T1000 (cell line): ENCODE data around the gene NXPH1.
A peak's percentile ranks its signal among the peaks of the same experiment; 100 is the strongest.

Source experiments
- DNase-seq: peaks from one replicate; lab custom pipeline; 2025; ENCODE audit warnings: mixed read lengths; lab: John Stamatoyannopoulos, UW

Gene NXPH1

DNA sequence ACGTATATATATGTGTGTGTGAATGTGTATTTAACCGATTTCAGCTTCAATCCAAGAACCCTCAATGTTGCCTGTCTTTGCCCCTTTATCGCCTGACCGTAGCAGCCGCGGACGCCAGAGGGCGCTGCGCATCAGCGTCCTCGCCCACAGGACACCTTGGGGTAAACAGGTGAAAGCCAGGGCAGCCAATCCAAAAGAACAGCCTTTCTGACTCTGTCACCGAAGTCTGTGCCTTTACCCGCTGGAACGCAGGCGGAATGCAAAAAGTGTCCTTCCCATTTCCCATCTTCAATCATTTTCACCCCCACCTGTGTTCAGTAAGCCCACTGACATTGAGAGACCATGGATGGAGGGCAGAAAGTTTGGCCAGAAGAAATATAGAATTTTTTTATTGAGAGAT is 3.6 kb downstream of the NXPH1 start:
- DNase-seq: no peak

DNA sequence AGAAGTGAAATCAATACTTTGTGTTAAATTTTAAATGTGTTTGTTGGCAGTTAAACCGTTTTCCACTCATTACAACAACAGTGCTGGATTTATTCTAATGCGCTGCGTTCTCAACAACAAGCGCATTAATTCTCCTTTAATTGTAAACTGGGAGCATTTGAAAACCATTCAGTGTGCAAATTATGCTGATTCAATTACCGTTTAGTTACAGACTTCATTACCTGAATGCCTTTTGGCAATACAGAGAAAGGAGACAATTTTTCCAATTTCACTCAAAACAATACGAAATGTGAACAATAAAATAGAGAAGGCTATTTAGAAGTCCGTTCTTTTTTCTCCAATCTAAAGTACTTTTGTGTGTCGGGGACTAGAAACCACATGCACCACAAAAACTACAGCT is 4.2 kb downstream of the NXPH1 start:
- DNase-seq: no peak

DNA sequence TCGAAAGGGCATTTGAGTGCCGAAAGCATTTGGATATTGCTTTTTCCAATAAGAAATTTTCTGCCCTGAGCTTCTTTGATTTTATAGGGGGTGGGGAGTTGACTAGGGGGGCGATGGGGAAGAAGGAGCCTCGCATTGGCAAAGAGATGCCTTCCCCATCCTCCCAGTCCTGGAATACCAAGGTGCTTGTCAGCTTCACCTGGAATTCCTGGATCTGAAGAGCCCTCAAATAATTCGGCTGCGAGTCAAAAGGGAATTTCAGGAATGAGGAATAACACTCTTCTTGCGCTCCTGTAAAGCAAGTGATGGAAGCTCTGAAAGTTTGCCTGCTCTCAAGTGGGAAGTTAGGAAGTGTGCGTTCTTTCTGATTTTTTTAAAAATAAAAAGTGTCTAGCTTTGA is 7.3 kb downstream of the NXPH1 start:
- no peak for DNase-seq

DNA sequence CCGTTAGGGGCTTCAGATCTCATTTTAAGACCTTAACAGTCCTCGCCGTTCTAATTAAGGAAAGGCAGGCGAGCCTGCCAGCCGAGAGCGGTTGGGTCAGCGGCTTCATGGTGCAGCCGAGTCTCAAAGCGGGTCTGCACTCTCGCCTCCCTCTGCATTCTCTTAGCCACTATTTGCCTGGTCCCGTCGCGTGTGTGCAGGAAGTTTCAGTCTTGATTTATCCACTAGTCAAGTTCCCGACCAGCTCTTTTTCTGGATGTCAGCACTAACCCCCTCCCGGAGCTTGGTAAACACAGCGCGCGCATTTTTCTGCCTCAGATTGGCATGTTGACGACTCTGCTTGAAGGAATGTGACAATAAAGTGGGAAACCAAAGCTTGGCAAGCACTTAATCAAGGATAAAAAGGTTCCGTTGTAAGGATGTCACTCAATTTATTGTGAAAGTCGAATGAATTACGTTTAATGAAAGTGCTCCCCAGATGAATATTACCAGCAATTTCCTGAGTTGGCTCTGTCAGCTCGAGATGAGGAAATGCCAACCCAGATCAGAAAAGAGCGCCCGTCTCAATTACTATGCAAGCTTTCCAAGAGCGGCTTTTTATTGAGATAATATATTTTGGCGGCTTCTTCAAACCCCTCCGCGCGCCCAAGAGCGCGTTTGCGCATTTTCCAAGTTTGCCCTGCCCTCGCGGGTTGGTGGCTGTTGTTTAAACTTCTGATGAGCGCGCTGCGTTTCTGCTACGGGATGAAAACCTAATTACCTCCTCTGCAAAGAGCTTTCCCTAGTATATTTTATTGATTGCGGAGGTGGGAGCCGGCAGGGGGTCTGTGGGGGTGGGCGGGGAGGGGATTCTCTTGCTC is 7.9 kb downstream of the NXPH1 start:
- DNase-seq: no peak

DNA sequence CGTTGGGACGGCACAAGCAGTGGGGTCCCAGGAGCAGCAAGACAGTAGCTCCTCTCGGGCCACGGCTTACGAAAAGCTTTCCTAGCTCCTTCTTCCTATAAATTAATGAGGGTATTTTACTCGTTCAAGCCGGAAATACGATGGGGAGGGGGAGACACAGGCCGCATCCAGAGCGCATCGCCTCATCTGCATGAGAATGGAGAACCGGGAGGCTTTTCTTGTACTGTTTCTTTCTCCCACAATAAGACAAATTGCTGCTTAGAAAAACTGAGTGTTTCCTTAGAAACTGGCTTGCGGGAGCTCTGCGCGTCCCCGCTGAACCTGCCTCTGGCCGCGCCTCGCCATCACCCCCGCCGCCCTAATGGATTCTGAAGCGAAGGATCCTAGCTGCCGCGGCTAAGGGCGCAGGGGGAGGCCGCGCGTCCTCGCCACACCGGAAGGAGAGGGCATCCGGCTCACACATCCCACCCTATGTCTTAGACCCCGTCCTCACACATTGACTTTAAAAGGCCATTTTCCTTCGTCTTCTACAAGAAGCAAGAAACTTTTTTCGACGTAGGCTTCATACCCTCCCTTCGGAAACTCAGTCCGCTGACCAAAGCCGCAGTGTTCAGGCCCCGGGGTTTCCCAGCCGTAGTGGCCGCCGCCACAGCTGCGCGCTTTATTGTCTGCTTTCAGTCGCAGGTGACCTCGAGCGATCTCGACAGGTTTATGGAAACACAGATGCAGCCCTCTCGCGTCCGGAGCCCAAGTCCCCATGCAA is 8.8 kb downstream of the NXPH1 start:
- no peak for DNase-seq

DNA sequence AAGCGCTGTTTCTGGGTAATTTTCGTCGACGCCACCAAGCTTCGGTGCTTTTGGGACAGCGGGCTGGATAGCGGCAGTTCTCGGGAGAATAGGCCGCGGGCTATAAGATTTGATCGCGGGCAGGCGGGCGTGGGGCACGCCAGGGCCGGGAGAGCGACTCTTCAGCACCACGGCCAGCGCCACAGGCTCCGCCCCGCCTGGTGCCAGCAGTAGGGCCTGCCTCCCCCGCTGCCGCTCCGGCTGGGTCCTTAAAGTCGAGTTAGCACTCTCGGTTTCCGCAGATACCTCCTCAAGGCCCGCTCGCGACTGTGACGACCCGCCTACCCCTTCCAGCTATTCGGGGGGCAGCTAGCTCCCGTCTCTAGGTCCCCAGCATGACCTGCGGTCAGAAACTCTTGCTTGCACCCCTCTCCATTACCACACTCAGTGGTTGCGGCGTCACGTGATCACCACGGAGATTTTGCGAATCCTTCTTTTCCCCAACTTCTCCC is 9.4 kb downstream of the NXPH1 start:
- peak; percentile 60 for DNase-seq

DNA sequence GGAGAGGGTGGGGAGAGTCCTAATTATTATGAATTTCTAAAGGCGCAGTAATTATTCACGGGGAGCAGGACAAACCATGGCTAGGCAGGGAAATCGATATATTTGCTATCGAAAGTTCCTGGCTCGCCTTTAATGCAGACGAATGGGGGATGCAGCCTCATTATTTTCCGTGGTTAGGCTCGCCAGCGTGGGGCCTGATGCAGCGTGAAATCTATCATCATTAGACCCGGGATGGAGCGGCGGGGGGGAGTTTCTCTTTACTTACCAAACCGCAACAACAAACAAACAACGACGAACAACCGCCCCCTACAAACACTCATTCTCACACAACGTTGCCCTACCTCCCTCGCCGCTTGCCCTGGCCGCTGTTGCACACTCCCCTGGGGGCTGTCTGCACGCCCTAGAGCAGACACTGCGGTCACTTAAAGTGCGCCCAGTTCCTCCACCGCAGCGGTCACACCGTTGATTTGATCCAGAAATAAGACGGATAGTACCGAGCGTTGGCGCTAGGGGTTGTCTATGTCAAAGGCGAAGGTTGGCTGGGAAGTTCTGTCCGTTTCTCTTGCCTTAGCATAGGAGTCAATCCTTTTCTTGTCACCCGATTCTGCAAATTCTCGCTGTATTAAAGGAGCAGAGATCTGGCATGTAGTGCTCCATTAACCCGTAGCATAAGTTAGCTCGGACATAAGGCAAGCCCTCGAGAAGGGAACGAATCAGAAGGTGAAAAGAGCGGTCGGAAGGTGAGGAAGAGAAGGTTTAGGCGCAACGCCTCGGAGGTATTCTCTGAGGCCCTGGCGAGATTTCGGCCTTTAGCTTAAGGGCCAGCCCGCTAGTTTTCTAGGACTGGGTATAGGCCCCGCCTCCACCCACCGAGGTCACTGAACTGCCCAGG is 10.4 kb downstream of the NXPH1 start:
- DNase-seq: no peak

DNA sequence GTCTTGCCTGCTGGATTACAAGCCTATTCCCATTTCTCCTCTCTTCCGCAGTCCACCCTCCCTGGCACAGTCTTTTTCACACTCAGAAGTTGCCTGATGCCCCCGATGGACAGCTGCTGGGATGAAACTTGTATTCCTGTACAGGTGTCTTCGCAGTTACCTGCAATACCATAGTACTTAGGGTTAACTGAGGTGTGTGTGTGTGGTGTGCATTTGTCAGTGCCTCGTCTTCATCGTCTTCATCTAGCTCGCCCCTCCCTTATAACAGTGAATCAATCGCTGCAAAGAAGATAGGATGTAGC is 11.0 kb downstream of the NXPH1 start:
- no peak for DNase-seq

DNA sequence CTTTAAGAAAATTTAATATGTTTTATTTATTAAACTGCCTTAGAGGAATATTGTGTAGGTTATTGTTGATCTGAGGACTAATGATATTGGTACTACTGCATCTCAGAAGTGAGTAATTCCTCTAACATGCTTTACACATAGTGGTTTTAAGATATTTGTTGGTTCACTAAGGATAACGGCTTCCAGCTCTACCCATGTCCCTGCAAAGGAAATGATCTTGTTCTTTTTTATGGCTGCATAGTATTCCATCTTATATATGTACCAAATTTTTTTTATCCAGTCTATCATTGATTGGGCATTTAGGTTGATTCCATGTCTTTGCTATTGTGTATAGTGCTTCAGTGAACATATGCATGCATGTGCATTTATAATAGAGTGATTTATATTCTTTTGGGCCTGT is 20.1 kb downstream of the NXPH1 start:
- DNase-seq: no peak

DNA sequence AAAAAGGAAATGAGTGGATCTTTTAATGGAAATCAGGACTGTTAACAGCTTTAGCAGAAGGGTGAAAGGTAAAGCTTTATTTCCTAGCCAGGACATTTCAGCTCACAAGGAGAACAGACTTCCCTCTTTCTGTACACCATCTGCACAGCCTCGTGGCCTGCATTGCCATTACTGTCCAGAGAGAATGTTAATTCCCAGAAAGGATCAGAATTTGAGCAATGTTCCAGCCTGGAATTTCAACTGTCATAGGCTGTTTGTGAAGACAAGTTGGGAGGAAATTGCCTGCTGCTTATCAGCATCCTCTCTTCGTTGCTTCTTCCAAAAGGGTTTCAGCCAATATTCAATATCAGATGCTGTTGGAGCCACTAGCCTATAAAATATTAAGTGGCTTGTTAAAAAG is 22.0 kb downstream of the NXPH1 start:
- no peak for DNase-seq

DNA sequence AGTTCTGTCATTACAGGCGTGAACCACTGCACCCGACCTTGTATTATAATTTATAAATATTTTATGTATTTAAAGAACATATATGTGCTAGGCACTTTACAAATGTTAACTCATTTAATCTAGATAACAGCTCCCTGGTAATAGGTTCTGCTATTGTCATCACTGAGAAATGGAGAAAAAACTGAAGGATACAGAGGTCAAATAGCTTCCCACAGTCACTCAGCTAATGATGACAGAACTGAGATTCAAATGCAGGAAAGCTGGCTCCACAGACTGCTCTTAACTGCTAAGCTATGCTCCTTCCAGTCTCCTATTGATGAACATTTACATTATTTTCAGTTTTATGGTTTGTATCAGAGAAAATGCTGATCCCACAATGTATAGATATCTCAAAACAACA is 28.9 kb downstream of the NXPH1 start:
- no peak for DNase-seq

DNA sequence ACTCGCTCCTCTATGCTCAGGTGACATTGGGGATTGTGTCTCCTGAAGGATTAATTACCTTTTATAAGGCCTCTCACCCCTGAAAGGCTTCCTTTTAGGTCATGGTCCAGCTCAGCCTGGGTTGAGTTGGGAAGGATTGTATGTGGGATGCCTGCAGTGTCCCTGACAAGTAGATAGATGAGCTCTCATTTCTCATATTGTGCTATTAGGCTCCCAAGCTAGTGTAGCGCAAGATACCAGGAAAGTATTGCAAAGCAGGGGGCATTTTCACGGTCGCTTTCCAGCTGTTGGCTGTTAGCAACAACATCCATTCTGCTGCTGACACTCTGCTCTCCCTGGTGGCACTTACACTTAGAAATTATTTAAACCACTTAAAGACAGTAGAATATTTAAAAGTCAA is 31.9 kb downstream of the NXPH1 start:
- DNase-seq: no peak

DNA sequence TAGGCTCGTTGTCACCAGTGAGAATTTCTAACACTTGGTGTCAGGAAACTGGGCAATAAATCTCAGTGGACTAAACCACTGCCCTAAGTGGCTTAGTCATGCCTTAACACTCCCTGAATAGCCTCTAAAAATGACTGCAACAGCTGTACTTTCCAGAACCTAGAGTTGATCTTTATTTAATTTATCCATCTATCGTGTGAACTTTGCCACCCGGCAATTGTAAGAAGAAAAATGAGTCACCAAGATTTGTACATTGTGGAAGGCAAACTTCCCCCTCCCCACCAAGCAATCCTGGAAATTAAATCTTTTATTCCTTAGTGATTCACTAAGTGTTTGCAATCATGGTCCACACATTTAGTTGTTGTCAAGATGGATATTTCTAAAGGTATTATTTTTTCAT is 47.1 kb downstream of the NXPH1 start:
- DNase-seq: no peak

DNA sequence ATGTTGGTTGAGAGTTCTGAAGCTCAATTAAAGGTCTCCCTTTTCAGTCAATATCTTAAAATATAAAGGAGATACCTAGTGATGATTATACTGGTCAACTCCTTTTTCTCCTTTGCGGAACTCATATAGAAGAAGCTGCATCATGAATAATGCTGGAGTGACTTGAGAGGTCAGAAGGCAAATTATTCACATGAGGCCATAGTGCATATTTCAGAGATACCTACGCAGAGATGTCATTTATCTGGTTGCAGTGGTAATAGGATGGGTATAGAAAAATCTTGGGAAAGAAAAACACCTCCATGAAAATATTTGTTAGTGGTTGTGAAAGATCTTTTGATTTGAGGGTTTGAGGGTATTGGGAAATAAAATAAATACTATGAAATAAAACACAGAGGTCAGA is 47.7 kb downstream of the NXPH1 start:
- DNase-seq: no peak

DNA sequence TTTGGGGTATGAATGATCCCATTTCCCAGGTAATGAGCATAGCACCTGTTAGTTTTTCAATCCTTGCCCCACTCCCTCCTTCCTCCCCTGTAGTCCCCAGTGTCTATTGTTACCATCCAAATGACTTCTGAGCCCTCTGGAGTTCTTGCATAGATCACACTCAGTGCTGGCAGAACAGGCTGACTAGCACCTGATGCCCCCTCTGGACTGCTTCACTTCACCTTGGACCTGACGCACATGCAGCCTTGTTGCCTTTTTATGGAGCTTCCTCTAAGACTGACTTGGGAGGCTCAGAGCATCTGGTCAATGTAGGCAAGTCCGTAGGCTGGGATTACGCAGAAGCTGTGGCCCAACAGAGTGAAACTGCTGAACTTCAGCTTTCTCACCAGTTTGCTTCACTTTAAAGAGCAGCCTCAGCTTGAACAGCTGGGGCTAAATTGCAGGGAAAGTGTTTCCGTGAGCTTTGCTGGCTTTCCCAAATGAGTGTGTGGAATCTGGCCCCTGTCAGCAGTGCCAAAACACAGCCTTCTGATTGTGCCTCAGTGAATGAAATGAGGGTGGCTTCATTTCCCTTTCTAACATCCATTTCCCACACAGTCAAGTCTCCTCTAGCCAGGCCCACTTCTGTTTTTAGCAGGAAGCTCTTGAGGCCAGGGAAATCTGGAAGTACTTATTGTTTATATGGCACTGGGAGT is 48.5 kb downstream of the NXPH1 start:
- DNase-seq: no peak

DNA sequence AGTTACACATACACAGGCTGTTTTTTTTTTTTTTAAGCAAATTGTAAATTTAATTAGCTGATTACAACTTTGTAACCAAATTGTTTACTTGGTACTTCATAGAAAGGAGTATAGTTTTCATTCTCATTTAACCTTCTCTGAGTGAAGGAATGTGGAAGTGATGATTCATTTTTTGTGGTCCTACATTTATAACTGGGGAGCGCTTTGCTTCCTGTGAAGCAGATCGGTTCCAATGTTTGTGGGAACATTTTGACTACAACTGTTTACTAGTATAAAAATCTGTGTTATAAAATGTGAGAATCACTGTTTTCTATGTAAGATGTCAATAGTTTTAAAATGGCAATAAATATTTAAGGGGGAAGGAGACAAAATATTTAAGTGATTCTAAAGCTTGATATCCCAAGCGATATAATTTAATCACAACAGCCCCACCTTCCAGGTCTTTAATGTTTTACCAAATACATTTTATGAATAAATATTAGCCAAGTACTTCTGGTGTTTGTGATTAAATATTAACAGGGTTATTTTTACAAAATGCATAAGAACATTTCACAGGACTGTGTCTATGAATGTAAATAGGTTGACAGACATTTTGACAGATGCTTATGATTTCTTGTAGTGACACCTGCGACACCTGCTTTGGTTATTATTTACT is 57.1 kb downstream of the NXPH1 start:
- DNase-seq: no peak

DNA sequence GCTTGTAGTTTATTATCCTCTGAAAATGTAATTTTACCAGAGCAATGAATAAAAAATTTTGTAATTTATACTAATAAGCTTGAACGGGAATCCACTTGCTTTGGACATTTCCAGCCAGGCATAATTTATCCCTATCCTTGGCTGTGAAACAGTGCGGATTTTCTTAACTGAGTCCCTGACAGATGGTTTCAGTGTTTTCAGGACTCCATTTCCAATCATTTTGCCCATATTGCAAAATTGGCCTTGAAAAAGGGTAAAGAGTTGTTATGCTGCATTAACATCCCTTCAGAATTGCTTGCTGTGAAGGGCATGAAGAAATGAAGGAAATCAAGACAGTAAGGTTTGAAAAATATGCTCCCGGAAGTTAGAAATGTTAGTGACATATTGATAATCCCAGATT is 57.7 kb downstream of the NXPH1 start:
- DNase-seq: no peak

DNA sequence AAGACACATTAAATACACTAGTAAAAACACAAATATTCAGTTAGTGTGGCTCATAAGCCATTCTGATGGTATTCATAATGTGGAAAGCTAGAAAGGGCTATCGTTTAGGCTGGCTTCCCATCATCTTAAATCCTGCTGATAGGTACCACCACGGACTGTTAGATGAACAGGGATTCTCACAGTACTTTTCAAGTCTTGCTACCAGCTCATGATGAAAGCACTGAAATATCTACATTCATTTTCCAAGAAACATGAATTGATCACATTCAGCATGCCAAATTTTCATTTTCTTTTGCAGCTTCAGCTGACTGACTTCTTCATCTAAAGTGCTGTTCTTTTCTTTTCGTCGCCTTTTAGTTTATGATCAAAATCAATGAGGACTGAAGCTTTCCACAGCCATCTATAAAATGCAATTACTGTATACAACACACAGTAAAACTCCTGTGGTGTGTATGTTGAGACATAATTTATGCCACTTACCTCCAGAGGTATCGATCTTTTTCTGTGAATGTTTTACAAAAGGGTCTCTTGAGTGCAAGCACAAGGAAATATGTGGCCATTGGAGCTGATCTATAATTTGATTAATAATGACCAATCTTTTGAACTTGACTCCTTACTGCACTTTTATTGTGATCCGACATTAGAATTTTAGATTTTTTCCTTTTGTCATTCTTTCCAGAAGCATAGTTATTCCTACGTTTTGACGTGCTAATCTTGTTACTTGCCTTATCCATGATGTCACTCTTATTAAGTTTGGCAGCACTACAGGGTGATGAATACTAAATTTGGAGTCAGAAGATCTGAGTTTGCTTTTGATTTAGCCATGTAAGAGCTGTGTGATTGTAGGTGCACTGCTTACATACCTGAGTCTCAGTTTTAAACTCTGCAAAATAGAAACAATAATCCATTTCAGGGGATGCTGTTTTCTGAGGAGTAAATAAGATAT is 58.4 kb downstream of the NXPH1 start:
- no peak for DNase-seq

DNA sequence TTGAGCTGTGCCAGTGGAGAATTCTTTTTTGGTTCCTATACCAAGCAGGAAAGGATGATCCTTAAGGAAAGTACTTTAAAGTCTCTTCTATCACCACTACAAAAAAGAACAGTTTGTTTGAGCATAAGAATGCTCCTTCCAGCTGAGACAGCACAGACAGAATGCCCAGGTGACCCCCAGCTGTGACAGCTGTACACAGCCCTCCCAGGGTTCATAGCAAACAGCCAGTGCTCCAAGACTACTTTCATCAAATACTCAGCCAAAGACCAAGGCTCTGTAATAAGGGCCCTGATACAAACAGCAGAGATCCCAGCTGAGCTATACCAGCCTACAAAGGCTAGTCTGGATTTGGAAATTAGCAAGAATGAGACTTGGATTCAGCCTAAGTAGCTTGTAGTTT is 65.7 kb downstream of the NXPH1 start:
- DNase-seq: no peak

DNA sequence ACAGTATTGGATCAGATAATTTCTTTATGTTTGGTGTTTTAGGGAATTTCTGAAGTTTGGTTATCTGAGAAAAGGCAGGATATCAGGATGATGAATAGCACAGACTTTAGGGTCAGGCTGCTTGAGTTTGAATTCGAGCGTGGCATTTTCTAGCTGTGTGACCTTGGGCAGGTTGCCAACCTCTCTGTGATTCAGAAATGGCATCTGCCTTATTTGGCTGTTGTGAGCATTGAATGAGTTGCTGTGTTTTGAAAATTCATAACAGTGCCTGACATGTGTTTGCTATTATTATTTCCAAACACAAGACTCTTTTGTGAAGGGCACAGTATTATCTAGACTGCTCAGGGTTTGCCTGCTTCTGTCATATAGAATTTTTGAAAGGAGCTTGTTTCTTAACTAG is 66.9 kb downstream of the NXPH1 start:
- DNase-seq: no peak
